SU-DHL-6 (cell line): Measurements from ENCODE around the gene CCDC85B.

ENCODE experiments used
- CTCF ChIP-seq: fragments of 200-600 bp; sonication (generic); IDR thresholded peaks from one replicate; pipeline ENCODE4 v1.5.1; 2017; ENCODE audit warnings: antibody characterized with exemption, mild to moderate bottlenecking, low read length, moderate library complexity; ENCODE audit not compliant: insufficient read depth, poor library complexity, severe bottlenecking
- EZH2phosphoT487 ChIP-seq: fragments of 200-600 bp; sonication (generic), shearing (Covaris generic); conservative IDR thresholded peaks from 2 replicates; pipeline ENCODE4 v1.6.1; 2018; ENCODE audit warnings: mild to moderate bottlenecking, antibody characterized with exemption, low read length, moderate library complexity, mixed read lengths

GRCh38 chr11:65888163-65888814, 2.2 kb upstream of the CCDC85B start, which contains the start of gene FIBP:
- TF ChIP-seq CTCF (peak; percentile 66), EZH2phosphoT487 (no peak)
